Measurements from ENCODE around the gene HMOX1.
"Not testable (repeated sequence)": the region's sequence is repeated elsewhere in the genome, so short reads cannot be mapped to it uniquely, and the experiment has no call there.

HMOX1 gene

DNA sequence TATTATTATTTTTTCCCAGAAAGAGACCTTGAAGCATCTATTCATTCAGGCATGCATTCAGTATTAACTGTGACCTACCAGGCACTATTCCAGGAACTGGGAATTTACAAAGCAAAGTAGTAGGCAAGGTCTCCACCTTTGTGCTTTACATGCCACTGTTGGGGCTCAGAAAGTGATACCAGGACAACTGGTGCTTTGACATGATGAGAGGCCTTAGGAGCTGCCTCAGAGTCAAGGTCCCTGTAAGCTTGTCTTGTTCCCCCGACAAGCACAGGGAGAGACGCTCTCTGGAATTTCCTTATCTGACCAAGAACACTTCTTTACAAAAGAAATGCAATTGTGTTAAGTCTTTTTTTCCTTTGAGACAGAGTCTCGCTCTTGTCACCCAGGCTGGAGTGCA is 2.3 kb upstream of the HMOX1 start:
- in situ Hi-C loops (cut with HindIII; ENCODE audit: low sequenced_read_pairs): no loop called here

DNA sequence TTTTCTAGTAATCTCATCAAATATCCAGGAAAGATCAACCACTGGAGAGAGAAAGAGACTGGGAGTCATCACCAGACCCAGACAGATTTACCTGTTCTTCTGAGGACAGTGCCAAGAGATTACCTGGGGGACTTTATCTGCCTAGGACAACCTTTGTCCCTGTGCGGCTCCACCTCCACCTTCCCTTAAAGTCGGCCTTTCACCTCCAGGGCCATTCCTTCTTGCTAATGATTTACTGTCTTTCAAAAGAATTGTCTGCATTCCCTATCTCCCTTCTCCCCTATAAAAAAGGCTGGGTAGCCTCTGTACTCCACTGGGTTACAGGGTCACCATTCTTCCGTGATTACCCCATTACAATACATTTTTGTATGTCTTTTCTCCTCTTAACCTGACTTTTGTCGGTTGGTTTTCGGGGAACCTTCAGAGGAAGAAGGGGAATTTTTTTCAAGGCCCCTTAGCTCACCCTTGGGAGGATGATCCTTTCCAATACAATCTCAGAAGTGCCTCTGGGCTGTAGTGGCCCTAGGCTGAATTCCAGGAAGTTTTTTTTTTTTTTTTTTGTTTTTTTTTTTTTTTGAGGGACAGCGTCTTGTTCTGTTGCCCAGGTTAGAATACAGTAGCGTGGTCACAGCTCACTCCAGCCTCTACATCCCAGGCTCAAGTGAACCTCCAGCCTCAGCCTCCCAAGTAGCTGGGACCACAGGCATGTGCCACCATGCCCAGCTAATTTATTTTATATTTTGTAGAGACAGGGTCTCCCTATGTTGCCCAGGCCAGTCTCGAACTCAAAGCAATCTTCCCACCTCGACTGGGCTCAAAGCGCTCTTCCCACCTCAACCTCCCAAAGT is 1.5 kb upstream of the HMOX1 start:
- in situ Hi-C loops (cut with HindIII; ENCODE audit: low sequenced_read_pairs): no loop called here

DNA sequence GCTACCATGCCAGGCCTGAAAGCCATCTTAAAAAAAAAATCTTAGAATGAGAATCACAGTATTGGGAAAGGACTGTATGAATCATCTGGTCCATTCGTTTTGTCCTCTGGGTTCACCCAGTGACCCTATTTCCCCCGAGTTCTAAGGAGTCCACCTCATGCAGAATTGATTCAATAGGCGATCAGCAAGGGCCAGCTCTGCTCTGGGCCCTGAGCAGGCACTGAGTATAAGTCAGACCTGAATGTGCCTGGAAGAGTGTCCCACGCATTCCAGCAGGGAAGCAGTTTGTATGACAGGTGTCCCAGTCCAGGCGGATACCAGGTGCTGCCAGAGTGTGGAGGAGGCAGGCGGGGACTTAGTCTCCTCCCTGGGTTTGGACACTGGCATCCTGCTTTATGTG is 883 bp upstream of the HMOX1 start:
- in situ Hi-C loops (cut with HindIII; ENCODE audit: low sequenced_read_pairs): no loop called here

DNA sequence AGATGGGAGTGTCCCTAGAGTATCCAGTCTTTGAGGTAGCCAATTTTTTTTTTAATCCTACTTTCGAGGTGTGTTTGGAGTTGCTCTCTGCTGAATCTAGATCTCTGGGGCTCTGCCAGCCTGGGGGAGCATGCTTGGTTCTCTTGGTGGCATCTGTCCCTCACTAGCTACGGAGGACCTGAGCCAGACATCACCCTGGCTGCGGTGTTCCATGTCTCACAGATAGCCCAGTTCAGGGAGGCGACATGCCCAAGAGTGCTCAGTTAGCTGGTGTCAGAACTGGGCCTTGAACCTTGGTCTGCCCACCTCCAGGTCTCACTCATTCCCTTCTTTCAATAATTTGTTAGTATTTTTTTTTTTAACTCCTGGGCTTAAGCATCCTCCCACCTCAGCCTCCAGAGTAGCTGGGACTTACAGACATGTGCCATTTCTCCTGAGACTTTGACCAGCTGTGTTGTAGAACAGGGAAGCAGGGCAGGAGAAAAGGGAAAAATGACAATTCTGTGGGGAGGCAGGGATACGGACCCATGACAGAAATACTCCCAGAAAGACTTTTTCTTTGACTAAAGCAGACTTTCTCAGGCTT is 621 bp downstream of the HMOX1 start:
- in situ Hi-C loops (cut with HindIII; ENCODE audit: low sequenced_read_pairs): no loop called here

DNA sequence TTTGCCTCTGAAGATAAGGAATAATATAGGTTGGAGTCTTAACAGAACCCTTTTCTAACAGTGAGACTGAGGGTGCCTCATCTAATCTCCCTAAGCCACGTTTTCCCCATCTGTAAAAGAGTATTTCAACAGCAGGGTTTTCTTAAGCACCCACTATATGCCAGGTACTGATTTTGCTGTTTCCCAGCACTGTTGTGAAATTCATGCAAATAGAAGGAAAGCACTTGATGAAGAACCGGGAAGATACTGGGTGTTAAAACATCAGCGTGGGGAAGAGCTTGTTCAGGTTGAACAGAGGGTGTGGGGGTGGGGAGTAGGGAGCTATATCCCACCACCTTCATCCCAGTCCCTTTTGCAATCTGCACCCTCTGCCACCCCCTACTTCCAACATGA is 2.8 kb downstream of the HMOX1 start:
- in situ Hi-C loops (cut with HindIII; ENCODE audit: low sequenced_read_pairs): no loop called here

DNA sequence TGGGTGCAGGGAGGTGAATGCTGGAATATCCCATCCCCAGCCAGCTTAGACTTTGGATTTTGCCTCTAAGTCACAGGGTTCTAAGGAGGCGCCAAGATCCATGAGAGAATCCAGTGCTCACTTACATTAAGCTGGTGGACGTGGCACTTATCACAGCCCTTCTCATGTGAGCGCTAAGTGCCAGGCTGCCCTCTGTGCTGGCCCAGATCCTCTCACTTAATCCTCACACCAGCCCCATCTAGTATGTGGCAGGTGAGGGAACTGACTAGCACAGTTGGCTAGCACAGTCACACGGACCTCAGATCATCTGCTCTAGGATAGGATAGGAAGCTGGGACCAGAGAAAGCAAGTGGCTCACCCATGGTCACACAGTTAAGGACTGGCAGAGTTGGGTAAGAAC is 3.6 kb downstream of the HMOX1 start:
- in situ Hi-C loops (cut with HindIII; ENCODE audit: low sequenced_read_pairs): no loop called here

DNA sequence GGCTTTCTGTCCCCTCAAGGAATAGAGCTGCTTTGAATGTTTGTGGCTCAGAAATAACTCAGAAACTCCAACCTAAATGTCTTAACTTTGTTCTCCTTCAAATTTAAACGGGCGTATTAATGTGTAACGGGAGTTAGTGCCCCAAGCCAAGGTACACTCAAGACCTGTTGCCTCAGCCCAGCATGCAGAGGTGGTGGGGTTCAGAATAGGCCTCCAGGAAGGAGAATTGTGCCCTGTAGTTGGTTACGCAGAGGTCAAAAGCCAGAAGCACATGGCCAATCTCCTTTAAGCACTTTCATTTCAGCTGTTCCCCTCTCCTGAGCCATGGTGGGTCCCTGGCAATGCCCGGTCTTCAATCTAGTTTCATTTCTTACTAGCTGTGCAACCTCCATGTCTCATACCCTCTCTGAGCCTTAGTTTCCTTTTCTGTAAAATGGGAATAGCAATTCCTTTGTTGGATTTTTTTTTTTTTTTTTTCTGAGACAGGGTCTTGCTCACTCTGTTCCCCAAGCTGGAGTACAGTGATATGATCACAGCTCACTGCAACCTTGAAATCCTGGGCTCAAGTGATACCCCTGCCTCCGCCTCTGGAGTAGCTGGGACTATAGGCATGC is 4.2 kb downstream of the HMOX1 start:
- in situ Hi-C loops (cut with HindIII; ENCODE audit: low sequenced_read_pairs): no loop called here

DNA sequence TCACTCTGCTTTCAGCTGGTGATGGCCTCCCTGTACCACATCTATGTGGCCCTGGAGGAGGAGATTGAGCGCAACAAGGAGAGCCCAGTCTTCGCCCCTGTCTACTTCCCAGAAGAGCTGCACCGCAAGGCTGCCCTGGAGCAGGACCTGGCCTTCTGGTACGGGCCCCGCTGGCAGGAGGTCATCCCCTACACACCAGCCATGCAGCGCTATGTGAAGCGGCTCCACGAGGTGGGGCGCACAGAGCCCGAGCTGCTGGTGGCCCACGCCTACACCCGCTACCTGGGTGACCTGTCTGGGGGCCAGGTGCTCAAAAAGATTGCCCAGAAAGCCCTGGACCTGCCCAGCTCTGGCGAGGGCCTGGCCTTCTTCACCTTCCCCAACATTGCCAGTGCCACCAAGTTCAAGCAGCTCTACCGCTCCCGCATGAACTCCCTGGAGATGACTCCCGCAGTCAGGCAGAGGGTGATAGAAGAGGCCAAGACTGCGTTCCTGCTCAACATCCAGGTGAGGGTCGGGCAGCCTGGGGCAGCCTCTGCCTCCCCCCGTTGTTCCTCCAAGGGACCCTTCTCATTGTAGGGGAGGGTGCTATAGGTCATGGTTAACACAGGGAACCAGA is 5.9 kb downstream of the HMOX1 start:
- in situ Hi-C loops (cut with HindIII; ENCODE audit: low sequenced_read_pairs): no loop called here

DNA sequence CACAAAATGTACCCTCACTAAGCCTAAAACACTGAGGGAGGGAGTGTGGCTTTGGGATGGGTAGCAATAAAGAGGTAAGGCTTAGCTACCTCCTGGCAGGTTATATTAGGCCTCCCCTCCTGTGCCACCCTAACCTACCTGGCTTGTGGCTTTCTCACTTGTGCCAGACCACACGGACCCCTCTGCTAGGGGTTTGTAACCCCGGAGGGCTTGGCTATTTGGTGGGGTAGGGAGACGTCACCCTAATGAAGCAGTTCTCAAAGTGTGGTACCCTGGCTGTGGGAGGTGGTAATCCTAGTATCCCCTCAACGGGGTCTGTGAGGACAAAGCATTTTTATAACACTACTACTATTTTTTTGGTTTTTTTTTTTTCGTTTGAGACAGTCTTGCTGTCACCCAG is 10.0 kb downstream of the HMOX1 start:
- in situ Hi-C loops (cut with HindIII; ENCODE audit: low sequenced_read_pairs): no loop called here

DNA sequence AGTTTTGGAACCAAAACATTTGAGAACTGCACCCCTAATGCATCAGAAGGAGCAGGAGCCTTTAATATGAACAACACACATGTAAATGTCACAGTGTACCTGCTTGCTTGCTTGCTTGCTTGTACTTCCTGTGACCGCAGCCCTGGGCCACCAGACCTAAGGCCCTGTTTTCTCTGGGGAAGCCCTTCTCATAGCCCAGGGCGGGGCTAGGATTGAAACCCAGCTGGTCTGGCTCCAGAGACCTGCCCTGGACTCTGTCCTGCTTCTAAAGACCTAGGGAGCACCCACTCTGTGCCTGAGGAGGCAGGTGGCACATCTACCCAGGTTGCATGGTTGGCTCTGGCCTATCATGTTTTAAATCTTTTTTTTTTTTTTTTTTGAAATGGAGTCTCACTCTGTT is 11.5 kb downstream of the HMOX1 start:
- in situ Hi-C loops (cut with HindIII; ENCODE audit: low sequenced_read_pairs): no loop called here

DNA sequence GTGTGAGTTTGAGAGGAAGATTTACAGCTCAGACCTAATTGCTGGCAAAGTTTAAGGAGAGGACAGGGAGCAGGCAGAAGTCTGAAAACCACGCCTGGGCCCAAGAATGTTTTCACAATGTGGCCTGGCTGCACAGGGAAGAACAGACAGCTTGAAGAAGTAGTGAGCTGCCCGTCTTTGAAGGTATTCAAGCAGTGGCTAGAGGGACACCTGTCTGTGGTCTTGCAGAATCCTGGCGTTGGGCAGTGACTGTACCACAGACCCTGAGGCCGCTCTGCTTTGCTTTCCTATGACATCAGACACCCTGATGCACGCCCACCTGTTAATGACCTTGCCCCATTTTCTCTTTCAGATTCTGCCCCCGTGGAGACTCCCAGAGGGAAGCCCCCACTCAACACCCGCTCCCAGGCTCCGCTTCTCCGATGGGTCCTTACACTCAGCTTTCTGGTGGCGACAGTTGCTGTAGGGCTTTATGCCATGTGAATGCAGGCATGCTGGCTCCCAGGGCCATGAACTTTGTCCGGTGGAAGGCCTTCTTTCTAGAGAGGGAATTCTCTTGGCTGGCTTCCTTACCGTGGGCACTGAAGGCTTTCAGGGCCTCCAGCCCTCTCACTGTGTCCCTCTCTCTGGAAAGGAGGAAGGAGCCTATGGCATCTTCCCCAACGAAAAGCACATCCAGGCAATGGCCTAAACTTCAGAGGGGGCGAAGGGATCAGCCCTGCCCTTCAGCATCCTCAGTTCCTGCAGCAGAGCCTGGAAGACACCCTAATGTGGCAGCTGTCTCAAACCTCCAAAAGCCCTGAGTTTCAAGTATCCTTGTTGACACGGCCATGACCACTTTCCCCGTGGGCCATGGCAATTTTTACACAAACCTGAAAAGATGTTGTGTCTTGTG is 12.5 kb downstream of the HMOX1 start:
- in situ Hi-C loops (cut with HindIII; ENCODE audit: low sequenced_read_pairs): no loop called here

DNA sequence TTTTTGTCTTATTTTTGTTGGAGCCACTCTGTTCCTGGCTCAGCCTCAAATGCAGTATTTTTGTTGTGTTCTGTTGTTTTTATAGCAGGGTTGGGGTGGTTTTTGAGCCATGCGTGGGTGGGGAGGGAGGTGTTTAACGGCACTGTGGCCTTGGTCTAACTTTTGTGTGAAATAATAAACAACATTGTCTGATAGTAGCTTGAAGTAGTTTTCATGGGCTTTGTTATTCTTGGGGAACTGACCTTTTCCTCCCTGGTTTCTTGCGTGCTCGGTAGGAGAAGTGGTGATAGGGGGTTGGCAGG is 13.1 kb downstream of the HMOX1 start:
- in situ Hi-C loops (cut with HindIII; ENCODE audit: low sequenced_read_pairs): no loop called here

DNA sequence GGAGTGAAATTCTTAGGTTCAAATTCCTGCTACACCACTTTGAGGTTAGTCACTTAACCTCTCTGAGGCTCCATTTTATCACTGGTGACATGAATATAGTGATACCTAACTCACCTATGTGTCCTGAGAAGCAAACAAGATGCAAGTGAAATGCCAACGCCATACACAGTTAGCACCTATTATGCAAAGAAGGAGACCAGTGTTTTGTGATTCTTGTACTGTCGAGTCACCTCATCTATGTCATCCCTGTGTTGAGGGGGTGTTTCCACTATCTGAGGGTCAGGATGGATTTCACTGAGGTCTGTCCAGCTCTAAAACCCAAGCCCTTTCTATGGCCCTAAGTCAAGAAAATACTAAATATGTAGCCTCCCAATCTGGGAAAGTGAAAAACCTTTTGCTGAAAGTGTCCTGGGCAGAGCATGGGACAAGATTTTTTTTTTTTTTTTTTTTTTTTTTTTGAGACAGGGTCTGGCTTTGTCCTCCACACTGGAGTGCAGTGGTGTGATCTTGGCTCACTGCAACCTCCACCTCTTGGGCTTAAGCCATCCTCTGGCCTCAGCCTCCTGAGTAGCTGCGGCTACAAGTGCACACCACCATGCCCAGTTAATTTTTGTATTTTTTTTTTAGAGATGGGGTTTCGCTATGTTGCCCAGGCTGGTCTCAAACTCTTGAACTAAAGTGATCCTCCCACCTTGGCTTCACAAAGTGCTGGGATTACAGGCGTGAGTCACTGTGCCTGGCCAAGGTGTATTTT is 14.1 kb downstream of the HMOX1 start:
- in situ Hi-C loops (cut with HindIII; ENCODE audit: low sequenced_read_pairs): no loop called here

DNA sequence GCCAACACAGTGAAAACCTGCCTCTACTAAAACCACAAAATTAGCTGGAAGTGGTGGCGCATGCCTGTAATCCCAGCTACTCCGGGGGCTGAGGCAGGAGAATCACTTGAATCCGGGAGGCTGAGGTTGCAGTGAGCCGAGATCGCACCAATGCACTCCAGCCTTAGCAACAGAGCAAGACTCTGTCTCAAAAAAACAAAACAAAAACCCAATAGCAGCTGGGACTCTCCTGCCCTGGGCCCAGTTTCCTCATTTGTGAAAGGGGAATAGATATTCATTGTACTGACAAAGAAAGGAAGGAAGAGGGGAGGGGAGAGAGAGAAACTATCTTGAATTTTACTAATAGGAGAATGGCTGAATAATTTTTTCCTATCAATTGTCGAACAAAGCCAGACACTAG is 15.7 kb downstream of the HMOX1 start:
- in situ Hi-C loops (cut with HindIII; ENCODE audit: low sequenced_read_pairs): not testable (repeated sequence)

DNA sequence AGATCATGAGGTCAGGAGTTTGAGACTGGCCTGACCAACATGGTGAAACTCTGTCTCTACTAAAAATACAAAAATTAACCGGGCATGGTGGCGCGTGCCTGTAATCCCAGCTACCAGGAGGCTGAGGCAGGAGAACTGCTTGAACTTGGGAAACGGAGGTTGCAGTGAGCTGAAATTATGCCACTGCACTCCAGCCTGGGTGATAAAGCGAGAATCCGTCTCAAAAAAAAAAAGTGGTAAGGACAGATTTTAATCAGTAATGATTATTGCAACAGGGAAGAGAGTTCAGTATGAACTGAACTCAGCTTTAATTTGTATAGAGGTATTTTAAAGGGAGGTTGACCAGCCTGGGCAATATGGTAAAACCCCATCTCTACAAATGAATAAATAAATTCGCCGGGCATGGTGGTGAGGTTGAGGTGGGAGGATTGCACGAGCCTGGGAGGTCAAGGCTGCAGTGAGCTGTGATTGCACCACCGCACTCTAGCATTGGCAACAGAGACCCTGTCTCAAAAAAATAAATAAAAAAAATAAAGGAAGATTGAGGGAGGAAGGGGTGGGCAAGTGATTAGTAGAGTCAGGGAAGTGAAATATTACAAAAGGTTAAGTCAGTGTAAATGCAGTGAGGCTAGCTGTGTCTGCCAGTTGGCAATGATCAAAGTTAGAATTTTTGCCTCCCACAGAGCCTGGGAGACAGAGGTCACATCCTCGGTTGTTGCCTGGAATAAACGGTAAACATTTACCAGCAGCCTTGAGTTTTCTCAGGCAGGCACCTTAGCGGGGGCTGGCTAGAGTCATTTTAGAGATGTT is 16.4 kb downstream of the HMOX1 start:
- in situ Hi-C loops (cut with HindIII; ENCODE audit: low sequenced_read_pairs): no loop called here

DNA sequence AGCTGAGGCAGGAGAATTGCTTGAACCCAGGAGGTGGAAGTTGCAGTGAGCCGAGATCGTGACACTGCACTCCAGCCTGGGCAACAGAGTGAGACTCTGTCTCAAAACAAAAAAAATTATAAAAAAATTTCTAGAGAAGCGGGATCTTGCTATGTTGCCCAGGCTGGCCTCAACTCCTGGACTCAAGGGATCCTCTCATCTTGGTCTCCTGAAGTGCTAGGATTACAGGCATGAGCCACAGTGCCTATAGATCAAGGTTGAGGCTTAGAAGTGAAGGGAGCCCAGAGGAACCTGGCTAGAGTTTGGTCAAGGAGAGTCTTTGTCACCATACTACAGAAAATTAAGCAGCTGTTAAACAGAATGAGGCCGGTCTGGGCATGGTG is 17.7 kb downstream of the HMOX1 start:
- in situ Hi-C loops (cut with HindIII; ENCODE audit: low sequenced_read_pairs): no loop called here

DNA sequence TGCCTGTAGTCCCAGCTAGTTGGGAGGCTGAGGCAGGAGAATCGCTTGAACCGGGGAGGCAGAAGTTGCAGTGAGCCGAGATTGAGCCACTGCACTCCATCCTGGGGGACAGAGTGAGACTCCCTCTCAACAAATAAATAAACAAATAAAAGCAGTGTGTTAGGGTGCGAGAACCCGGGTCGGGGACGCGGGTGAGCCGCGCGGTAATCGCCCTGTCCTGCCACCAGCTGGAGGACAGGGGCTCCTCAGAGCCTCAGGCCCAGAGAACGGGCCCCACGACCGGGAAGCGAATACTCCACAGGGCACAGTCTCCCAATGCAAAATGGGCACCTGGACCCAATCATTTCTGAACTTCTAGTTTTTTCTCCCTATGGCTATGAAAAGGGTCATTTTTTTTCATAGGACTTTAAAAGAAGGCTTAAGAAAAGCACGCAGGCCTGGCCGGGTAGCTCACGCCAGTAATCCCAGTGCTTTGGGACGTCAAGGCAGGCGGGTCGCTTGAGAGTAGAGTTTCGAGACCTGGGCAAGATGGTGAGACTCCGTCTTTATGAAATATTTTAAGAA is 18.3 kb downstream of the HMOX1 start:
- in situ Hi-C loops (cut with HindIII; ENCODE audit: low sequenced_read_pairs): no loop called here

DNA sequence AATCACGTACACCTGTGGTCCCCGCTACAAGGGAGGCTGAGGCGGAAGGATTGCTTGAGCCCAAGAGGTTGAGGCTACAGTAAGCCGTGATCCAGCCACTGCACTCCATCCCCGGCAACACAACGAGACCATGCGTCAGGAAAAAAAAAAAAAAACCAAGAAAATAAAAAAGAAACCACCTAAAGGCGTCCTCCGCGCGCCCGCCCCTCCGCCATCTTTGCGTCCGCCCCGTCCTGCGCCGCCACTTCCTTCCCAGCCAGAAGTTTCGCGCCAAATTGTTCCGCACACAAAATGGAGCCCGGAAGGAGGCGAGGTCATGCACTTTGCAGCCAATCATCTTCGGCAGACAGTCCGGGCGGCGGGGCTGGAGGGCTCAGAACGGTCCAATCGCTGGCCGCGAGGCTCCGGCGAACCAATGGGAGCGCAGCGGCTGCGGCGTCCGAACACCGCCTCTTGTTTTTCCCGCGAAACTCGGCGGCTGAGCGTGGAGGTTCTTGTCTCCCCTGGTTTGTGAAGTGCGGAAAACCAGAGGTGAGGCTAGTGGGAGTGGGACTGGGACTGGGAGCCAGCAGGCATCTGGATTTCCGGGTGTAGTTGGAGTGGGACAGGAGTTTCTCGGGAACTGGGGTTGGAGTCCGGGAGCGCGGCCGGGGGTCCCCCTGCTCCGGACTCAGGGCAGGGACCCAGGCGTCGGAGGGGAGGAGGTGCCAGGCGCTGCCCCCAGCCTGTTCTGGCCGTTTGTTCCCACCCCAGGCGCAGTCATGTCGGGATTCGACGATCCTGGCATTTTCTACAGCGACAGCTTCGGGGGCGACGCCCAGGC is 19.0 kb downstream of the HMOX1 start, which contains the start of gene MCM5:
MCM5 (plus strand) TSS at position 463 of the 823 bp plus-strand sequence; CDS start at position 762, 299 bp downstream.
- in situ Hi-C loops (cut with HindIII; ENCODE audit: low sequenced_read_pairs): no loop called here
